Measurements from ENCODE around the gene ACOT7.

Gene ACOT7

DNA sequence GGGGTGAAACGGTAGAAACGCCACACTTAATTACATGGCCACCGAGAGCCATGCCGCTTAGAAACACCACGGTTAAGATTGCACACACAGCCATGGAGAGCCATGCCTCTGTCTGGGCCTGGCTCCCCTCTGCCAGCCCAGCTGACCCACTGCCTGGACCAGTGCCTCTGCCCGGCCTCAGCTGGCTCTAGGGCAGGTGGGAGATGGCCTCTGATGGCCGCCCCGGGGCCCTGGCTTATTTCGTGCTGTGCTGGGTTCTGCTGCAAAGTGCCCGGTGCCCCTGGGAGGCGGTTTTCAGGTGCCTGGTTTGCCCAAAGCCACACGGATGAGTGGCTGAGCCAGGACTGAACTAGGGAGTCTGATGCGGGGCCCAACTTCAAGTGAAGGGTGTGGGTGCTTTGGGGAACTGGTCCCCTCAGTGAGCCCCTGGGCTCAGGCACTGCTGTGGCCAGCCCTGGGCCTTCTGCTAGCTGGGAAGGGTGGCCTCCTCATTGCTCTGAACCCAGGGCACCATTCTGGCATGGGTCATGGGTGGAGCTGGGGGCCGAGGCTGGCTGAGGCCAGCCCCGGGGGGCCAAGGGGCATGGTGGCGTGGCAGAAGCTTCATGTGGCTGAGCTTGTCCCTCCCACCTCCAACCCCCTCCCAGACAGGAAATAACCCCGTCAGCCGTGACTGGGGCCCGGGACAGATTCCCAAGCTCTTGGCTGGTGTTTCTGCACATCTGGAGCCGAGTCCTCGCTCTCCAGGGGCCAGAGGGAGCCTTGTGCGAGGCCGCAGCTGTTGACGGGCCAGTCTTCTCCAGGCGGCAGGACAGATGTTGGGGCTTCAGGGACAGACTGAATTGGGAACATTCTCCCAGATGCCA is 130.8 kb downstream of the ACOT7 start:
- Histone ChIP-seq H3K79me2 (ENCODE audit: low read length) (no peaks in the 10 kb centered on the region), H3K4me2 (ENCODE audit: low read depth, low read length) (no peak overlapping the region), H3K27me3 (replicated peaks; ENCODE audit: insufficient read depth, low read length) (peaks cover 31% of the 10 kb centered on the region), H3K9ac (ENCODE audit: low read length) (no peak overlapping the region), H2AFZ (ENCODE audit: low read length) (no peak overlapping the region), H3K36me3 (replicated peaks; ENCODE audit: insufficient read depth, low read length) (no peaks in the 10 kb centered on the region), H3F3A (ENCODE audit: insufficient read depth, low read length) (no peaks in the 10 kb centered on the region), H3K9me3 (replicated peaks; ENCODE audit: insufficient read depth, low read length) (no peaks in the 10 kb centered on the region), H3K9me2 (replicated peaks; ENCODE audit: insufficient read depth, low read length) (no peaks in the 10 kb centered on the region), H4K20me1 (ENCODE audit: insufficient read depth, low read length) (no peaks in the 10 kb centered on the region), H3K4me3 (ENCODE audit: low read length) (no peak overlapping the region), H3K4me1 (ENCODE audit: low read length) (no peaks in the 10 kb centered on the region), H3K27ac (ENCODE audit: low read length) (no peak overlapping the region)
- TF ChIP-seq, protein P1, sequence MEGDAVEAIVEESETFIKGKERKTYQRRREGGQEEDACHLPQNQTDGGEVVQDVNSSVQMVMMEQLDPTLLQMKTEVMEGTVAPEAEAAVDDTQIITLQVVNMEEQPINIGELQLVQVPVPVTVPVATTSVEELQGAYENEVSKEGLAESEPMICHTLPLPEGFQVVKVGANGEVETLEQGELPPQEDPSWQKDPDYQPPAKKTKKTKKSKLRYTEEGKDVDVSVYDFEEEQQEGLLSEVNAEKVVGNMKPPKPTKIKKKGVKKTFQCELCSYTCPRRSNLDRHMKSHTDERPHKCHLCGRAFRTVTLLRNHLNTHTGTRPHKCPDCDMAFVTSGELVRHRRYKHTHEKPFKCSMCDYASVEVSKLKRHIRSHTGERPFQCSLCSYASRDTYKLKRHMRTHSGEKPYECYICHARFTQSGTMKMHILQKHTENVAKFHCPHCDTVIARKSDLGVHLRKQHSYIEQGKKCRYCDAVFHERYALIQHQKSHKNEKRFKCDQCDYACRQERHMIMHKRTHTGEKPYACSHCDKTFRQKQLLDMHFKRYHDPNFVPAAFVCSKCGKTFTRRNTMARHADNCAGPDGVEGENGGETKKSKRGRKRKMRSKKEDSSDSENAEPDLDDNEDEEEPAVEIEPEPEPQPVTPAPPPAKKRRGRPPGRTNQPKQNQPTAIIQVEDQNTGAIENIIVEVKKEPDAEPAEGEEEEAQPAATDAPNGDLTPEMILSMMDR (IDR thresholded peaks at IDR 0.05; ENCODE audit: low read length) = no peak
- TF ChIP-seq EZH2 (optimal IDR thresholded peaks at IDR 0.05; ENCODE audit: low read depth, low read length) (no peak), EZH2phosphoT487 (IDR thresholded peaks at IDR 0.05; ENCODE audit: low read length) (no peak)
- DNase-seq = no peak

DNA sequence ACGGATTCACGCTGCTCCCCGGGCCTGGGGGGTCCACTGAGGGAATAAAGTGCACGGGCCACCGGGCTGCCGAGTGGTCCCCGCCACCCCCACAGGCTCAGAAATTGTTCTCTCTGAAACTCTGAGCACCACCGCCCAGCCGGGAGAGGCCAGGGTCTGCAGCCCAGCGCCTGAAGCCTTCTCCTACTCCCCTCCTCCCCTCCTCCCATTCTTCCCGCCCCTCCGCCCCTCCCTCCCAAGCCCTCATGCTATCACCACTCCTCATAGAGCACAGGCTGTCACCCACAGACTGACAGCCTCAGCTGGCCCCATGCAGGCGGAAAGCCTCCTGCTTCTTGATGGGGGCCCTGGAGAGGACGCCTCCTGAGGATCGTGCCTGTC is 132.0 kb downstream of the ACOT7 start:
- H3K4me1 ChIP-seq (ENCODE audit: low read length) = no peaks in the 10 kb centered on the region
- no peak overlapping the region for H3K27ac ChIP-seq (ENCODE audit: low read length)
- TF ChIP-seq, protein P1 (IDR thresholded peaks at IDR 0.05; ENCODE audit: low read length) = no peak
- TF ChIP-seq EZH2 (optimal IDR thresholded peaks at IDR 0.05; ENCODE audit: low read depth, low read length) (no peak), EZH2phosphoT487 (IDR thresholded peaks at IDR 0.05; ENCODE audit: low read length) (no peak)
- H3K4me3 ChIP-seq (ENCODE audit: low read length) = no peak overlapping the region
- H3K27me3 ChIP-seq (replicated peaks; ENCODE audit: insufficient read depth, low read length) = peaks cover 43% of the 10 kb centered on the region
- H3K4me2 ChIP-seq (ENCODE audit: low read depth, low read length) = peak overlapping the region; percentile 55; the same call in 1 of the 2 replicates
- no peaks in the 10 kb centered on the region for H3K79me2 ChIP-seq (ENCODE audit: low read length)
- H4K20me1 ChIP-seq (ENCODE audit: insufficient read depth, low read length) = no peaks in the 10 kb centered on the region
- no peaks in the 10 kb centered on the region for H3K9me2 ChIP-seq (replicated peaks; ENCODE audit: insufficient read depth, low read length)
- no peak overlapping the region for H3K9ac ChIP-seq (ENCODE audit: low read length)
- H3K36me3 ChIP-seq (replicated peaks; ENCODE audit: insufficient read depth, low read length) = no peaks in the 10 kb centered on the region
- H2AFZ ChIP-seq (ENCODE audit: low read length) = no peak overlapping the region
- DNase-seq = no peak
- H3K9me3 ChIP-seq (replicated peaks; ENCODE audit: insufficient read depth, low read length) = no peaks in the 10 kb centered on the region
- no peaks in the 10 kb centered on the region for H3F3A ChIP-seq (ENCODE audit: insufficient read depth, low read length)

DNA sequence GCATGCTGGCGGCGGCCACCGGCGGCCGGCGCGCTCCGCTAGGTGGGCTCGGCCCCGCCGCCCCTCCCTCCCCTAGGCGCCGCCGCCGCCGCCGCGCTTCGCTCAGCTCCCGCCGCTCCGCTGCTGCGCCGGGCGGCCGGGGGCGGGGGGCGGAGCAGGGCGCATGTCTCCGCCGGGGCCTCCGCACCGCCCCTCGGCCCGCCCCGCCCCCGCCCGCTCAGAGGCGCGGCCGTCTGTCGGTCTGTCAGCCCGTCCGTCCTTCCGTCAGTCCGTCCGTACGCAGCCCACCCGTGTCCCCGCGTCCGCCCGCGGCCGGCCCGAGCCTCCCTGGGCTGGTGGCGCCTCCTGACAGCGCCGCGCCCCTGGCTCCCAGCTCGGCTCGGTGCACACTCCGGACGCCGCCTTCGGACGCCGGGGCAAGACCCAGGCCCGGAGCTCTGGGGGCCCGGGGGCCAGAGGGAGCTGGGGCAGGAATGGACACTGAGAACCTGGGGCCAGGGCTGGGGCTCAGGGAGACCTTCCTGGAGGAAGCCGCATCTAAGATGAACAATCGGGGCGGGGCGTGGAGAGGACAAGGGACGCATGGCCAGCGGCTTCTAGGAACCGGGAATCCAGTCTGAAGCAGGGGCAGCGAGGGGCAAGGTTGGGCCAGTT is 132.5 kb downstream of the ACOT7 start, which contains the start of gene GPR153:
GPR153 (minus strand) TSS at position 138 of the 654 bp plus-strand sequence. CDS start 6,193 bp downstream, outside the sequence.
- H3K4me3 ChIP-seq (ENCODE audit: low read length) = peak within 1 kb of the TSS; percentile 57; the same call in 1 of the 2 replicates
- no peaks in the 10 kb centered on the region for H3K4me1 ChIP-seq (ENCODE audit: low read length)
- no peak within 1 kb of the TSS for H3K9ac ChIP-seq (ENCODE audit: low read length)
- no peaks in the 10 kb centered on the region for H3K9me3 ChIP-seq (replicated peaks; ENCODE audit: insufficient read depth, low read length)
- H3K27me3 ChIP-seq (replicated peaks; ENCODE audit: insufficient read depth, low read length) = peaks cover 48% of the 10 kb centered on the region
- peak; percentile 45 for DNase-seq
- no peaks in the 10 kb centered on the region for H3K79me2 ChIP-seq (ENCODE audit: low read length)
- TF ChIP-seq EZH2 (optimal IDR thresholded peaks at IDR 0.05; ENCODE audit: low read depth, low read length) (no peak), EZH2phosphoT487 (IDR thresholded peaks at IDR 0.05; ENCODE audit: low read length) (no peak)
- TF ChIP-seq, protein P1 (IDR thresholded peaks at IDR 0.05; ENCODE audit: low read length) = no peak
- no peaks in the 10 kb centered on the region for H3K9me2 ChIP-seq (replicated peaks; ENCODE audit: insufficient read depth, low read length)
- H3K4me2 ChIP-seq (ENCODE audit: low read depth, low read length) = peak within 1 kb of the TSS; percentile 90
- H3K36me3 ChIP-seq (replicated peaks; ENCODE audit: insufficient read depth, low read length) = no peaks in the 10 kb centered on the region
- H3F3A ChIP-seq (ENCODE audit: insufficient read depth, low read length) = no peaks in the 10 kb centered on the region
- no peak within 1 kb of the TSS for H2AFZ ChIP-seq (ENCODE audit: low read length)
- no peak within 1 kb of the TSS for H3K27ac ChIP-seq (ENCODE audit: low read length)
- no peaks in the 10 kb centered on the region for H4K20me1 ChIP-seq (ENCODE audit: insufficient read depth, low read length)
